Endothelial cell of umbilical vein (primary cell): ENCODE data around the gene ATP8B2. TPM values are rescaled to one million over a fixed set of nuclear protein-coding genes. Genes with fewer than 3 reads are reported as not detected.
A peak's percentile ranks its signal among the peaks of the same experiment; 100 is the strongest.
"Not testable (repeated sequence)": the region's sequence is repeated elsewhere in the genome, so short reads cannot be mapped to it uniquely, and the experiment has no call there.

Experiments used
- BruUV-seq: library from RNA; stranded (reverse); fragments of 400-500 nt; replicated peaks from 2 replicates; lab custom pipeline; 2021; lab: Mats Ljungman, UMichigan
- CTCF ChIA-PET: fragments of 300-600, 350-600 bp; sonication (Branson Sonifier 250); formaldehyde crosslinking; loops from one replicate; lab custom pipeline; 2021; ENCODE audit warnings: antibody characterized with exemption, inconsistent platforms; lab: Charles Lee
- POLR2A ChIA-PET: fragments of 300-600, 350-600 bp; sonication (Branson Sonifier 250); formaldehyde crosslinking; loops from one replicate; lab custom pipeline; 2021; ENCODE audit warnings: antibody characterized with exemption, inconsistent platforms; lab: Charles Lee
- DNase-seq: peaks from one replicate; pipeline ENCODE4 v3.0.0-alpha.2; 2011; ENCODE audit warnings: low read depth, low spot score
- FAIRE-seq: peaks from 2 replicates; lab custom pipeline; 2011; peaks lifted over from hg19 to GRCh38; lab: Jason Lieb, UNC
- H2AFZ ChIP-seq: 2 replicates; pipeline ENCODE4 v1.6.0; 2012; ENCODE audit warnings: low read depth, low read length, control low read depth, inconsistent platforms
- H3K27ac ChIP-seq: 2 replicates; pipeline ENCODE4 v1.5.1; 2011; ENCODE audit warnings: low read depth, mild to moderate bottlenecking, control low read depth, low read length, moderate library complexity; ENCODE audit not compliant: insufficient read depth
- H3K27me3 ChIP-seq, 2 experiments: 2 replicates each; pipeline versions ENCODE4 v1.6.0 to v1.6.1; 2011; ENCODE audit warnings: low read length in 2 of 2, mixed read lengths in 1 of 2; ENCODE audit not compliant: control insufficient read depth in 2 of 2, insufficient read depth in 2 of 2
- H3K36me3 ChIP-seq, 2 experiments: 2 replicates in 1 of 2; 3 replicates in 1 of 2; pipeline ENCODE4 v1.5.1; 2011; ENCODE audit warnings: low read length in 2 of 2, mild to moderate bottlenecking in 1 of 2, moderate library complexity in 1 of 2; ENCODE audit not compliant: control insufficient read depth in 2 of 2, insufficient read depth in 2 of 2; ENCODE audit errors: extremely low read depth in 1 of 2
- H3K4me1 ChIP-seq: 3 replicates; pipeline ENCODE4 v1.5.1; 2011; ENCODE audit warnings: mild to moderate bottlenecking, low read length; ENCODE audit not compliant: control insufficient read depth, insufficient read depth; ENCODE audit errors: extremely low read depth
- H3K4me2 ChIP-seq: 2 replicates; pipeline ENCODE4 v1.6.1; 2011; ENCODE audit warnings: low read length, control low read depth, mixed read lengths; ENCODE audit not compliant: insufficient read depth
- H3K4me3 ChIP-seq, 3 experiments: fragments of 200-600 bp in 1 of 3; sonication (generic), shearing (Covaris generic) in 1 of 3; replicated peaks in 1 of 3; 2 replicates each; pipeline ENCODE4 v1.5.1; 2011 to 2016; ENCODE audit warnings: control low read depth in 3 of 3, low read length in 3 of 3, mild to moderate bottlenecking in 2 of 3, inconsistent platforms in 1 of 3, low read depth in 1 of 3, moderate library complexity in 1 of 3; ENCODE audit not compliant: insufficient read depth in 1 of 3
- H3K79me2 ChIP-seq: 2 replicates; pipeline ENCODE4 v1.6.0; 2012; ENCODE audit warnings: low read length, inconsistent platforms; ENCODE audit not compliant: control insufficient read depth, insufficient read depth
- H3K9ac ChIP-seq: replicated peaks from 2 replicates; pipeline ENCODE3; 2011; ENCODE audit warnings: low read length, control low read depth; ENCODE audit not compliant: insufficient read depth; ENCODE audit errors: extremely low read depth
- H3K9me1 ChIP-seq: replicated peaks from 3 replicates; pipeline ENCODE4 v1.6.0; 2011; ENCODE audit warnings: mild to moderate bottlenecking, low read length; ENCODE audit not compliant: control insufficient read depth, insufficient read depth; ENCODE audit errors: extremely low read depth
- H3K9me3 ChIP-seq: replicated peaks from 2 replicates; pipeline ENCODE4 v1.5.1; 2012; ENCODE audit warnings: low read length, inconsistent platforms; ENCODE audit not compliant: control insufficient read depth, insufficient read depth
- H4K20me1 ChIP-seq: replicated peaks from 2 replicates; pipeline ENCODE3; 2011; ENCODE audit warnings: mild to moderate bottlenecking, low read length; ENCODE audit not compliant: control insufficient read depth, insufficient read depth; ENCODE audit errors: extremely low read depth
- EZH2 ChIP-seq: IDR thresholded peaks from 2 replicates; pipeline ENCODE4 v1.6.1; 2012; ENCODE audit warnings: borderline replicate concordance, low read depth, mild to moderate bottlenecking, moderate library complexity, low read length, inconsistent platforms; ENCODE audit not compliant: severe bottlenecking
- FOS ChIP-seq: IDR thresholded peaks from 2 replicates; pipeline ENCODE4 v1.6.1; 2011; ENCODE audit warnings: mild to moderate bottlenecking, low read length, moderate library complexity, borderline replicate concordance; ENCODE audit not compliant: insufficient read depth
- GATA2 ChIP-seq: IDR thresholded peaks from 2 replicates; pipeline ENCODE4 v1.7.0; 2011; ENCODE audit warnings: low read depth, mild to moderate bottlenecking, moderate library complexity, mixed read lengths, low read length; ENCODE audit not compliant: insufficient read length, insufficient read depth
- JUN ChIP-seq: IDR thresholded peaks from 2 replicates; pipeline ENCODE4 v1.6.1; 2011; ENCODE audit warnings: borderline replicate concordance, low read depth; ENCODE audit not compliant: insufficient read length, insufficient read depth
- MYC ChIP-seq: IDR thresholded peaks from one replicate; pipeline ENCODE4 v1.6.1; 2011; ENCODE audit warnings: mild to moderate bottlenecking, low read depth, low read length
- POLR2A ChIP-seq: IDR thresholded peaks from 2 replicates; pipeline ENCODE4 v1.6.1; 2012; ENCODE audit warnings: low read depth, mild to moderate bottlenecking, control low read depth, low read length
- POLR2AphosphoS5 ChIP-seq: IDR thresholded peaks from 2 replicates; pipeline ENCODE4 v1.6.1; 2012; ENCODE audit warnings: low read depth, mild to moderate bottlenecking, control low read depth, low read length, moderate library complexity; ENCODE audit not compliant: insufficient read depth
- dilution Hi-C: fragments of 300-500 bp; cut with MboI; formaldehyde crosslinking; loops from one replicate; pipeline ENCODE4 v1.15.0; 2019; ENCODE audit warnings: low sequenced_read_pairs; ENCODE audit not compliant: extremely low pct_ligation_motif_present
- intact Hi-C: fragments of 100-400 bp; cut with micrococcal nuclease; formaldehyde crosslinking; loops from one replicate; pipeline ENCODE4 v1.10.0; 2022
- polyA plus RNA-seq, 4 experiments: library from polyadenylated mRNA; depleted of rRNA in 3 of 4; stranded (reverse) in 3 of 4; unstranded in 1 of 4; fragments of >200 nt; gene quantifications; 2 replicates each; pipeline versions ENCODE4 v1.2.1 to v1.2.3, GENCODE V29; 2011 to 2012; ENCODE audit warnings: missing spikeins in 1 of 4
- total RNA-seq: library from RNA; stranded (reverse); gene quantifications from 2 replicates; pipeline ENCODE4 v1.2.3, GENCODE V29; 2021
- TF ChIP-seq, protein P1 (sequence below): IDR thresholded peaks from 2 replicates; pipeline ENCODE4 v1.6.1; 2011; ENCODE audit not compliant: insufficient read depth, insufficient read length
- TF ChIP-seq, protein P2 (sequence below), 2 donors: IDR thresholded peaks; 1 replicate in 1 of 2; 2 replicates in 1 of 2; pipeline ENCODE4 v1.5.1; 2011; ENCODE audit warnings: low read length in 2 of 2, mild to moderate bottlenecking in 2 of 2, moderate library complexity in 2 of 2, control low read depth in 1 of 2, inconsistent platforms in 1 of 2, low read depth in 1 of 2; ENCODE audit not compliant: insufficient read depth in 1 of 2; ENCODE audit errors: extremely low read depth in 1 of 2

Gene ATP8B2
- total and polyA plus RNA-seq, 2 donors (not counting 3 experiments of a cell fraction or from before 2014, with no cell fraction given), result 64.7 to 72.8 TPM

DNA sequence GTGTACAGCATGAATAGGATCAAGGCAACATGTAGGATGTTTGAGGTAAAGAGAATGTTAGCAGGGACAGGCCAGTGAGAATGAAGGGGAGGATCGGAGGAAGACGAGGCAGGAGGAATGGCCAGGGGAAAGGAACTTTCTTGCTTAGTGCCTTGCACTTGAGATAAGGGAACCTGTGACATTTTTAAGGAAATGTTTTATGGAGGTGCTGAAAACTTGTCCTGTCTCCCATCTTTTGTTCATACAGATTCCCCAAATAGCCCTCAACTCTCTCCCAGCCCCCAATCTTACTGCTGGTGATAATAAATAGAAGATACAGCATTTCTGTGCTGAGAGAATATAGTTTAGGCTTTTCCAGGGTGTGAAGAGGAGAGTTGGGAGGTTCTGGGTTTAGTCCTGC is 13.6 kb downstream of the ATP8B2 start:
- DNase-seq, result peak; percentile 43
- no peaks in the 10 kb centered on the region for H3K27me3 ChIP-seq
- peaks cover 4% of the 10 kb centered on the region for H3K4me1 ChIP-seq
- ChIA-PET POLR2A (no interaction called here), CTCF (interaction anchor here (1.1 kb wide), 1 partner anchor 14 kb away, joined by 3 read pairs; no protein-coding TSS in a partner anchor)
- TF ChIP-seq GATA2 (no peak), POLR2AphosphoS5 (no peak), POLR2A (no peak), JUN (no peak), FOS (no peak), MYC (no peak), EZH2 (no peak)
- TF ChIP-seq, protein P1, sequence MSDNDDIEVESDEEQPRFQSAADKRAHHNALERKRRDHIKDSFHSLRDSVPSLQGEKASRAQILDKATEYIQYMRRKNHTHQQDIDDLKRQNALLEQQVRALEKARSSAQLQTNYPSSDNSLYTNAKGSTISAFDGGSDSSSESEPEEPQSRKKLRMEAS, result no peak
- TF ChIP-seq, protein P2, sequence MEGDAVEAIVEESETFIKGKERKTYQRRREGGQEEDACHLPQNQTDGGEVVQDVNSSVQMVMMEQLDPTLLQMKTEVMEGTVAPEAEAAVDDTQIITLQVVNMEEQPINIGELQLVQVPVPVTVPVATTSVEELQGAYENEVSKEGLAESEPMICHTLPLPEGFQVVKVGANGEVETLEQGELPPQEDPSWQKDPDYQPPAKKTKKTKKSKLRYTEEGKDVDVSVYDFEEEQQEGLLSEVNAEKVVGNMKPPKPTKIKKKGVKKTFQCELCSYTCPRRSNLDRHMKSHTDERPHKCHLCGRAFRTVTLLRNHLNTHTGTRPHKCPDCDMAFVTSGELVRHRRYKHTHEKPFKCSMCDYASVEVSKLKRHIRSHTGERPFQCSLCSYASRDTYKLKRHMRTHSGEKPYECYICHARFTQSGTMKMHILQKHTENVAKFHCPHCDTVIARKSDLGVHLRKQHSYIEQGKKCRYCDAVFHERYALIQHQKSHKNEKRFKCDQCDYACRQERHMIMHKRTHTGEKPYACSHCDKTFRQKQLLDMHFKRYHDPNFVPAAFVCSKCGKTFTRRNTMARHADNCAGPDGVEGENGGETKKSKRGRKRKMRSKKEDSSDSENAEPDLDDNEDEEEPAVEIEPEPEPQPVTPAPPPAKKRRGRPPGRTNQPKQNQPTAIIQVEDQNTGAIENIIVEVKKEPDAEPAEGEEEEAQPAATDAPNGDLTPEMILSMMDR (IDR thresholded peaks at IDR 0.05; ENCODE audit: extremely low read depth in 1 of 2, insufficient read depth in 1 of 2, low read depth in 1 of 2, low read length in 2 of 2), result no peak
- H3K9me1 ChIP-seq, result no peaks in the 10 kb centered on the region
- no peak overlapping the region for H3K4me3 ChIP-seq
- no peak overlapping the region for H3K9ac ChIP-seq
- peaks cover 6 to 53% of the 10 kb centered on the region in 2 experiments for H3K36me3 ChIP-seq
- BruUV-seq, result no TSS peak
- intact Hi-C loops, result no loop called here
- no peaks in the 10 kb centered on the region for H3K79me2 ChIP-seq
- no peak overlapping the region for H3K4me2 ChIP-seq
- FAIRE-seq, result no peak
- no peaks in the 10 kb centered on the region for H3K9me3 ChIP-seq
- dilution Hi-C loops, result no loop called here
- no peaks in the 10 kb centered on the region for H4K20me1 ChIP-seq
- H3K27ac ChIP-seq, result no peak overlapping the region
- no peak overlapping the region for H2AFZ ChIP-seq

DNA sequence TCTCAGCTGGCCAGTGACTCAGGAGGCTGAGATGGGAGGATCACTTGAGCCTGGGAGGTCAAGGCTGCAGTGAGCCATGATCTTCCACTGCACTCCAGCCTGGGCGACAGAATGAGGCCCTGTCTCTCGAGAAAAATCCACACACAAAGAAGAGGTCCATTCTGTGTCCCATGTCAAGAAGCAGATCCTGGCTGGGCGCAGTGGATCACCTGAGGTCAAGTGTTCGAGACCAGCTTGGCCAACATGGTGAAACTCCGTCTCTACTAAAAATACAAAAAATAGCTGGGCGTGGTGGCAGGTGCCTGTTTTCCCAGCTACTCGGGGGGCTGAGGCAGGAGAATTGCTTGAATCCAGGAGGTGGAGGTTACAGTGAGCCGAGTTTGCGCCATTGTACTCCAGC is 16.0 kb downstream of the ATP8B2 start:
- POLR2A ChIA-PET, dilution Hi-C loops: not testable (repeated sequence)

More for the DNA sequence above, 16.0 kb downstream of the ATP8B2 start:
- H3K4me1 ChIP-seq, H3K27me3 ChIP-seq, DNase-seq, H3K9me1 ChIP-seq, H3K79me2 ChIP-seq, BruUV-seq, H2AFZ ChIP-seq, H4K20me1 ChIP-seq, H3K9ac ChIP-seq, H3K27ac ChIP-seq, H3K4me3 ChIP-seq, FAIRE-seq, H3K9me3 ChIP-seq, H3K4me2 ChIP-seq, intact Hi-C loops: not testable (repeated sequence)
- H3K36me3 ChIP-seq, result peaks cover 15 to 69% of the 10 kb centered on the region in 2 experiments
- CTCF ChIA-PET, result interaction anchor here (1.2 kb wide), 1 partner anchor 15 kb away, joined by 4 read pairs; no protein-coding TSS in a partner anchor
